HG02759 (cell line): Measurements from ENCODE around the gene KCNA1.
"Not testable (repeated sequence)": the region's sequence is repeated elsewhere in the genome, so short reads cannot be mapped to it uniquely, and the experiment has no call there.

Experiments
- ATAC-seq: cut with Tn5 transposase; IDR thresholded peaks from one replicate; pipeline ENCODE4 v1.9.1; 2021; ENCODE audit warnings: mild to moderate bottlenecking, moderate library complexity; ENCODE audit not compliant: unreplicated experiment

The KCNA1 gene

GRCh38 chr12:4909734-4910501 is at the start of gene KCNA1:
Gene KCNA1 (plus strand): TSS chr12:4909905. CDS start chr12:4911379, 1,474 bp downstream.
- no peak for ATAC-seq

GRCh38 chr12:4860741-4861140 is 49.0 kb upstream of the KCNA1 start:
- ATAC-seq, result no peak

GRCh38 chr12:4862809-4863208 is 46.9 kb upstream of the KCNA1 start:
- ATAC-seq, result no peak

- no peak for ATAC-seq
Measured at GRCh38 chr12:4864575-4864974, 45.1 kb upstream of the KCNA1 start.

- ATAC-seq, result no peak
Measured at GRCh38 chr12:4865246-4865645, 44.5 kb upstream of the KCNA1 start.

- ATAC-seq, result no peak
Measured at GRCh38 chr12:4866299-4866698, 43.4 kb upstream of the KCNA1 start.

GRCh38 chr12:4867384-4867783 is 42.3 kb upstream of the KCNA1 start:
- no peak for ATAC-seq

GRCh38 chr12:4870423-4870822 is 39.3 kb upstream of the KCNA1 start:
- no peak for ATAC-seq

GRCh38 chr12:4871514-4871913 is 38.2 kb upstream of the KCNA1 start:
- no peak for ATAC-seq

GRCh38 chr12:4873947-4874346 is 35.8 kb upstream of the KCNA1 start:
- ATAC-seq, result no peak

- ATAC-seq, result no peak
Measured at GRCh38 chr12:4874671-4875070, 35.0 kb upstream of the KCNA1 start.

- not testable (repeated sequence) for ATAC-seq
Measured at GRCh38 chr12:4879481-4879880, 30.2 kb upstream of the KCNA1 start.

GRCh38 chr12:4881266-4882064 is 28.2 kb upstream of the KCNA1 start:
- ATAC-seq, result no peak

GRCh38 chr12:4891866-4892265 is 17.8 kb upstream of the KCNA1 start:
- no peak for ATAC-seq

GRCh38 chr12:4892418-4892817 is 17.3 kb upstream of the KCNA1 start:
- no peak for ATAC-seq

- no peak for ATAC-seq
Measured at GRCh38 chr12:4894019-4894418, 15.7 kb upstream of the KCNA1 start.

GRCh38 chr12:4899364-4899763 is 10.3 kb upstream of the KCNA1 start:
- ATAC-seq, result no peak

- no peak for ATAC-seq
Measured at GRCh38 chr12:4900327-4900726, 9.4 kb upstream of the KCNA1 start.

- no peak for ATAC-seq
Measured at GRCh38 chr12:4905316-4905715, 4.4 kb upstream of the KCNA1 start.

- no peak for ATAC-seq
Measured at GRCh38 chr12:4908684-4909409, 858 bp upstream of the KCNA1 start.

GRCh38 chr12:4909410-4909733 is 333 bp upstream of the KCNA1 start:
- ATAC-seq, result no peak
